Measurements from ENCODE around the gene JARID2. TPM values are rescaled to one million over a fixed set of nuclear protein-coding genes. Genes with fewer than 3 reads are reported as not detected.

The JARID2 gene
- total and polyA plus RNA-seq, 2 of the 8 experiments (the other 6 are each of a cell fraction or from before 2014, with no cell fraction given): 60.1 to 239 TPM

DNA sequence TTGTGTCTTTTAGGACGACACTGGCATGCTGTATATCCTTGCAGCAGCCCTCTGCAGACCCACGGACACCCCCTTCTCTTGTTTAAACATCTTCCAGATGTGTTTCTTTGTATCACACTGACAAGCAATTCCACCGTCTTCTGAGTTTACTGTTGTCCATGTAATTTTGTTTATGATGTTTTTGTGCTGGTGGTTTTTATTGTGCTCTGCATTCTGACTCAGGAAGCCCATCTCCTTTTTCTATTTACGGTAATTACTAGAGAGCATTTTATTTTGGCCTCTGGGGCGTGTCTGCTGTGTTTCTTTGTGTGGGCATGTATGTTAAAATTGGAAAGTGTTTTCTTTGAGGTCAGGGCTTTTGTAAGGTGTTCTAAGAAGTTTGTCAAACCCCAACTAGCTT, 111.9 kb downstream of the JARID2 start:
- no peak overlapping the region for H3K9ac ChIP-seq (replicated peaks in 1 of 4; ENCODE audit: extremely low read depth in 1 of 4, low read depth in 3 of 4, low read length in 3 of 4)
- H2BK12ac ChIP-seq (ENCODE audit: low read depth, low read length): no peak overlapping the region

More for the DNA sequence above, 111.9 kb downstream of the JARID2 start:
- H3K79me1 ChIP-seq (ENCODE audit: low read depth, low read length): peaks cover 17% of the 10 kb centered on the region; the same call in 1 of the 2 replicates
- H2BK120ac ChIP-seq (replicated peaks; ENCODE audit: low read depth, low read length): no peak overlapping the region
- H3K36me3 ChIP-seq (ENCODE audit: control insufficient read depth in 2 of 4, insufficient read depth in 4 of 4, low read length in 3 of 4): peaks cover 0 to 3% (median 0%) of the 10 kb centered on the region in 4 experiments; a peak in 2 of 8 replicates
- no peak overlapping the region for H2AK5ac ChIP-seq (ENCODE audit: low read depth, low read length)
- no peak overlapping the region; a peak in 1 of 4 replicates for H3K4me2 ChIP-seq (ENCODE audit: insufficient read depth in 1 of 2, low read depth in 2 of 2, low read length in 2 of 2)
- H4K91ac ChIP-seq (replicated peaks; ENCODE audit: insufficient read length, low read length): no peak overlapping the region
- no peak overlapping the region for H3K4me3 ChIP-seq (ENCODE audit: extremely low read depth in 1 of 4, insufficient read depth in 2 of 4, low read depth in 3 of 4, low read length in 4 of 4)
- H3K27me3 ChIP-seq (replicated peaks in 1 of 4; ENCODE audit: control insufficient read depth in 3 of 4, extremely low read depth in 1 of 4, insufficient read depth in 3 of 4, low read length in 3 of 4): no peaks in the 10 kb centered on the region
- DNase-seq (ENCODE audit: low read depth in 1 of 2, low spot score in 2 of 2) (no peak), FAIRE-seq (no peak)
- ChIA-PET CTCF (ENCODE audit: partially characterized antibody) (interaction anchor here (1.1 to 1.8 kb wide), 3 partner anchors 10 to 572 kb away, joined by 3 to 5 read pairs (median 3); no protein-coding TSS in a partner anchor), POLR2A (ENCODE audit: partially characterized antibody) (interaction anchor here (0.8 to 1.6 kb wide), 2 partner anchors 10 to 11 kb away, joined by 3 to 5 read pairs; no protein-coding TSS in a partner anchor)
- no peak overlapping the region for H2BK5ac ChIP-seq (ENCODE audit: low read depth, low read length)
- peaks cover 10 to 44% (median 33%) of the 10 kb centered on the region in 4 experiments for H3K4me1 ChIP-seq (replicated peaks in 1 of 4; ENCODE audit: control insufficient read depth in 3 of 4, insufficient read depth in 4 of 4, low read length in 3 of 4)
- peaks cover 84 to 100% of the 10 kb centered on the region in 2 experiments for H3K79me2 ChIP-seq (ENCODE audit: control insufficient read depth in 1 of 2, insufficient read depth in 2 of 2, low read length in 2 of 2)
- H2BK15ac ChIP-seq (ENCODE audit: low read length): no peak overlapping the region
- WGBS, 2 experiments (ENCODE audit: extremely low coverage in 1 of 2, insufficient coverage in 1 of 2, insufficient read length in 1 of 2, insufficient replicate concordance in 2 of 2, low coverage in 1 of 2, low lambda C conversion rate in 2 of 2, missing lambda C conversion rate in 1 of 2): 78% methylated on average over 5 of the region's 5 CpGs; no CpG with 5 or more reads in 1 of the 2 experiments
- H3K56ac ChIP-seq (replicated peaks; ENCODE audit: insufficient read length, low read depth, low read length): no peak overlapping the region
- peaks cover 55 to 70% of the 10 kb centered on the region in 2 experiments for H4K20me1 ChIP-seq (replicated peaks in 1 of 2; ENCODE audit: control insufficient read depth in 1 of 2, insufficient read depth in 2 of 2, low read length in 2 of 2)
- no peak overlapping the region for H4K8ac ChIP-seq (ENCODE audit: extremely low read depth, insufficient read depth, low read length)
- no peak overlapping the region for H4K5ac ChIP-seq (ENCODE audit: insufficient read length, low read depth, low read length)
- H3K23ac ChIP-seq (ENCODE audit: insufficient read length): no peak overlapping the region
- no peak overlapping the region for H3K27ac ChIP-seq (ENCODE audit: low read depth, low read length)
- H3K14ac ChIP-seq (ENCODE audit: insufficient read length): no peak overlapping the region
- H3K9me3 ChIP-seq (ENCODE audit: insufficient read depth in 2 of 2, low read depth in 1 of 2, low read length in 1 of 2): no peaks in the 10 kb centered on the region
- TF ChIP-seq CHD2 (IDR thresholded peaks at IDR 0.05; ENCODE audit: low read length) (no peak), RXRA (IDR thresholded peaks at IDR 0.05; ENCODE audit: insufficient read depth, low read depth, low read length) (no peak), ASH2L (IDR thresholded peaks at IDR 0.05; ENCODE audit: low read length) (no peak), GABPA (IDR thresholded peaks at IDR 0.05; ENCODE audit: borderline replicate concordance, insufficient read depth, low read length) (no peak), POLR2A (IDR thresholded peaks at IDR 0.05; ENCODE audit: control extremely low read depth in 1 of 2, low read depth in 2 of 2, low read length in 2 of 2) (no peak)
- no peak overlapping the region for H2AFZ ChIP-seq (ENCODE audit: low read length)
- H3K23me2 ChIP-seq (ENCODE audit: low read depth, low read length): no peaks in the 10 kb centered on the region
- H3K4ac ChIP-seq (replicated peaks; ENCODE audit: insufficient read length, low read depth, low read length): no peak overlapping the region
- no peak overlapping the region for H2BK20ac ChIP-seq (ENCODE audit: low read length)
- H3K18ac ChIP-seq (ENCODE audit: extremely low read depth, low read length): no peak overlapping the region
